PC-9 (cell line): ENCODE results near the gene SLX4IP. TPM values are rescaled to one million over a fixed set of nuclear protein-coding genes. Genes with fewer than 3 reads are reported as not detected.

Source experiments
- BruUV-seq: library from RNA; stranded (reverse); fragments of 400-500 nt; replicated peaks from 2 replicates; lab custom pipeline; 2021; lab: Mats Ljungman, UMichigan
- CTCF ChIA-PET: fragments of 300-600 bp; sonication (Branson Sonifier 250); formaldehyde crosslinking; loops from one replicate; lab custom pipeline; 2022; ENCODE audit warnings: antibody characterized with exemption; lab: Charles Lee
- POLR2A ChIA-PET: fragments of 300-600 bp; sonication (Branson Sonifier 250); formaldehyde crosslinking; loops from one replicate; lab custom pipeline; 2022; ENCODE audit warnings: antibody characterized with exemption; ENCODE audit not compliant: unreplicated experiment; lab: Charles Lee
- DNase-seq, 2 experiments: peaks; one replicate each; pipeline versions ENCODE4 v3.0.0 to v3.0.0-alpha.2; 2015 to 2022; ENCODE audit warnings: mixed read lengths in 1 of 2
- H2AFZ ChIP-seq: fragments of 200-600 bp; sonication (generic); 2 replicates; pipeline ENCODE4 v1.8.1; 2017; ENCODE audit warnings: antibody characterized with exemption
- H3F3A ChIP-seq: fragments of 200-600 bp; sonication (generic); 2 replicates; pipeline ENCODE4 v1.8.1; 2017; ENCODE audit warnings: antibody characterized with exemption, mild to moderate bottlenecking, low read depth; ENCODE audit not compliant: insufficient read depth
- H3K27ac ChIP-seq: fragments of 200-600 bp; sonication (generic); 2 replicates; pipeline ENCODE4 v1.6.1; 2016; ENCODE audit warnings: mixed run types
- H3K27me3 ChIP-seq: fragments of 200-600 bp; sonication (generic); 2 replicates; pipeline ENCODE4 v1.6.1; 2016; ENCODE audit warnings: low read depth, mixed run types; ENCODE audit not compliant: insufficient read depth
- H3K36me3 ChIP-seq: fragments of 200-600 bp; sonication (generic); 2 replicates; pipeline ENCODE4 v1.6.1; 2016; ENCODE audit warnings: low read depth, mixed run types
- H3K4me1 ChIP-seq: fragments of 200-600 bp; sonication (generic); replicated peaks from 2 replicates; pipeline ENCODE4 v1.6.1; 2016; ENCODE audit warnings: mixed run types; ENCODE audit not compliant: insufficient read depth
- H3K4me2 ChIP-seq: fragments of 200-600 bp; sonication (generic); 2 replicates; pipeline ENCODE4 v1.6.1; 2017; ENCODE audit warnings: mixed run types
- H3K4me3 ChIP-seq: fragments of 200-600 bp; sonication (generic); 2 replicates; pipeline ENCODE4 v1.6.1; 2016; ENCODE audit warnings: mixed run types
- H3K79me2 ChIP-seq: fragments of 200-600 bp; sonication (generic); 2 replicates; pipeline ENCODE4 v1.6.1; 2017; ENCODE audit warnings: low read depth, mixed run types
- H3K9me2 ChIP-seq: fragments of 200-600 bp; sonication (generic); 2 replicates; pipeline ENCODE4 v1.8.1; 2017; ENCODE audit warnings: mild to moderate bottlenecking; ENCODE audit not compliant: insufficient read depth
- H3K9me3 ChIP-seq: fragments of 200-600 bp; sonication (generic); 2 replicates; pipeline ENCODE4 v1.8.1; 2016; ENCODE audit warnings: low read depth; ENCODE audit not compliant: insufficient read depth
- H4K20me1 ChIP-seq: fragments of 200-600 bp; sonication (generic); 2 replicates; pipeline ENCODE4 v1.8.1; 2017; ENCODE audit not compliant: insufficient read depth
- EZH2 ChIP-seq: fragments of 200-600 bp; sonication (generic); IDR thresholded peaks from 2 replicates; pipeline ENCODE4 v1.8.0; 2017; ENCODE audit warnings: antibody characterized with exemption, low read depth
- intact Hi-C: fragments of 100-400 bp; cut with micrococcal nuclease; formaldehyde crosslinking; loops from one replicate; pipeline ENCODE4 v1.10.0; 2022; ENCODE audit not compliant: unreplicated experiment
- total RNA-seq: library from RNA; stranded (reverse); gene quantifications from 2 replicates; pipeline ENCODE4 v1.2.3, GENCODE V29; 2021
- TF ChIP-seq, protein P1 (sequence below): fragments of 200-600 bp; sonication (generic); conservative IDR thresholded peaks from 2 replicates; pipeline ENCODE4 v1.6.1; 2017; ENCODE audit warnings: mixed run types, antibody characterized with exemption, mild to moderate bottlenecking, moderate library complexity

The SLX4IP gene
- total RNA-seq, 1 experiment from 2014 or later: 13.4 TPM

DNA sequence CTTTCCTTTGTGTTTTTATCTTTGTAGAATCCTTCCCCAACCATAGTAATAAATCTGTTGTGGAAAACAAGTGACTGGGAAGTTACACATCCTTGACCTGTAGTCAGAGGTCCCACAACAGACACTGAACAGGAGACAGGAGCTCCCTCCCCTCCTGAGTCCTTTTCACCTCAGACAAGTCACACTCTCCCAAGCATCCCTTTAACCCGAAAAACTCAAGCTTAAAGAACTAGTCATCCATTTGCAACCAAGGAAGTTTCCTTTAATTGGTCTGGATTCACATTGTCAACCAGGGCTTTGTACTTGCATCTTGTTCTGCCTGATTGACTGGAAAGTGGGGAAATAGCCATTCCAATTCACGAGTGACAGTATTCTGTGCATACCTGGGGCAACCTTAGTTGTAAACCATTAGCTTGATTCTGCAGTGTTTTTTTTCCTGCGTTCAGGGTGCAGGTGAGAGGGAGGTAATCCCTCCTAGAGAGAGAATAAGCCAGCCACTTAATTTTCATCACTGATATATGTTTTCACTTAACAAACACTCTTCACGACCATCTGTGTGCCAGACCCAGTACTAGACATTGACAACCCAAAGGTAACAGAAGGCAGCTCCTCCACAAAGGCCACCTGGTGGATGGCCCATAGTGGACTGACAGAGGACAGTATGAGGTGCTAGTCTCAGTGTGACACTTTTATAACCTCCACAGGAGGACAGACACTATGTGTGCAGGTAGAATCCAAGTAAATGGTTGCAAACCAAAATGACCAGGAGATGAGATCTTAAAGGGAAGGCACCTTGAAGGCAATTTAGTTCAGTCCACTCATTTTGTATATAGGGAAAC lies 112.4 kb downstream of the SLX4IP start:
- no peaks in the 10 kb centered on the region for H3K9me3 ChIP-seq
- POLR2A ChIA-PET: no interaction called here
- no peaks in the 10 kb centered on the region; the same call in 1 of the 2 replicates for H3F3A ChIP-seq
- no peak overlapping the region for H3K27ac ChIP-seq
- DNase-seq: no peak
- TF ChIP-seq, protein P1, sequence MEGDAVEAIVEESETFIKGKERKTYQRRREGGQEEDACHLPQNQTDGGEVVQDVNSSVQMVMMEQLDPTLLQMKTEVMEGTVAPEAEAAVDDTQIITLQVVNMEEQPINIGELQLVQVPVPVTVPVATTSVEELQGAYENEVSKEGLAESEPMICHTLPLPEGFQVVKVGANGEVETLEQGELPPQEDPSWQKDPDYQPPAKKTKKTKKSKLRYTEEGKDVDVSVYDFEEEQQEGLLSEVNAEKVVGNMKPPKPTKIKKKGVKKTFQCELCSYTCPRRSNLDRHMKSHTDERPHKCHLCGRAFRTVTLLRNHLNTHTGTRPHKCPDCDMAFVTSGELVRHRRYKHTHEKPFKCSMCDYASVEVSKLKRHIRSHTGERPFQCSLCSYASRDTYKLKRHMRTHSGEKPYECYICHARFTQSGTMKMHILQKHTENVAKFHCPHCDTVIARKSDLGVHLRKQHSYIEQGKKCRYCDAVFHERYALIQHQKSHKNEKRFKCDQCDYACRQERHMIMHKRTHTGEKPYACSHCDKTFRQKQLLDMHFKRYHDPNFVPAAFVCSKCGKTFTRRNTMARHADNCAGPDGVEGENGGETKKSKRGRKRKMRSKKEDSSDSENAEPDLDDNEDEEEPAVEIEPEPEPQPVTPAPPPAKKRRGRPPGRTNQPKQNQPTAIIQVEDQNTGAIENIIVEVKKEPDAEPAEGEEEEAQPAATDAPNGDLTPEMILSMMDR: no peak
- TF ChIP-seq EZH2: no peak
- H2AFZ ChIP-seq: no peak overlapping the region
- H3K9me2 ChIP-seq: no peaks in the 10 kb centered on the region
- no peaks in the 10 kb centered on the region for H3K27me3 ChIP-seq
- H3K4me1 ChIP-seq: peaks cover under 1% of the 10 kb centered on the region; the same call in 1 of the 2 replicates
- no peak overlapping the region for H3K4me2 ChIP-seq
- intact Hi-C loops: no loop called here
- no TSS peak for BruUV-seq
- CTCF ChIA-PET: no interaction called here
- H3K79me2 ChIP-seq: no peaks in the 10 kb centered on the region
- H3K4me3 ChIP-seq: no peak overlapping the region
- no peaks in the 10 kb centered on the region for H3K36me3 ChIP-seq
- no peaks in the 10 kb centered on the region for H4K20me1 ChIP-seq

DNA sequence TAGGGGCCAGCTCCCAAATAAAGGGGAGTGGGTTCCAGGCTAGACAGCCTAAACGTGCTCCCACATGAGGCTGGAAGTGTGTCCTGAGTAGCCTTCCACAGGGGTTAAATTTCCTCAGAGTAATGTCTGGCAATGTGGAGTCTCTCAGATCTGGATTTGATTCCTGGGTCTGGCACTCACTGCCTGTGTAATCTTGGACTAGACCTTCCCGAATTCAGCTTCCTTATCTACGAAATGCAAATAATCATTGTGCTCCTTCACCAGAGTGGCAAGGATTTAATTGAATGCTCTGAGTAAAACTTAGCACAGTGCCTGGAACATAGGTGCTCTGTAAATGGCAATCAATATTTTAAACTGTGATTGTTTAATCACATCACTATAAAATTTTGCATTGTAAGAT lies 114.4 kb downstream of the SLX4IP start:
- Histone ChIP-seq H3K79me2 (0 out of 2 replicates have a peak, but pooled peaks cover 4% of the 10 kb centered on the region), H3K27ac (no peak overlapping the region), H3K9me2 (no peaks in the 10 kb centered on the region), H3K9me3 (no peaks in the 10 kb centered on the region), H3K4me3 (no peak overlapping the region), H2AFZ (no peak overlapping the region), H3K36me3 (no peaks in the 10 kb centered on the region), H3F3A (no peaks in the 10 kb centered on the region), H3K27me3 (no peaks in the 10 kb centered on the region), H3K4me1 (no peaks in the 10 kb centered on the region), H4K20me1 (no peaks in the 10 kb centered on the region), H3K4me2 (no peak overlapping the region)
- TF ChIP-seq, protein P1: no peak
- no peak for TF ChIP-seq EZH2
- ChIA-PET POLR2A (no interaction called here), CTCF (no interaction called here)
- DNase-seq: no peak
- BruUV-seq: no TSS peak
- intact Hi-C loops: no loop called here

DNA sequence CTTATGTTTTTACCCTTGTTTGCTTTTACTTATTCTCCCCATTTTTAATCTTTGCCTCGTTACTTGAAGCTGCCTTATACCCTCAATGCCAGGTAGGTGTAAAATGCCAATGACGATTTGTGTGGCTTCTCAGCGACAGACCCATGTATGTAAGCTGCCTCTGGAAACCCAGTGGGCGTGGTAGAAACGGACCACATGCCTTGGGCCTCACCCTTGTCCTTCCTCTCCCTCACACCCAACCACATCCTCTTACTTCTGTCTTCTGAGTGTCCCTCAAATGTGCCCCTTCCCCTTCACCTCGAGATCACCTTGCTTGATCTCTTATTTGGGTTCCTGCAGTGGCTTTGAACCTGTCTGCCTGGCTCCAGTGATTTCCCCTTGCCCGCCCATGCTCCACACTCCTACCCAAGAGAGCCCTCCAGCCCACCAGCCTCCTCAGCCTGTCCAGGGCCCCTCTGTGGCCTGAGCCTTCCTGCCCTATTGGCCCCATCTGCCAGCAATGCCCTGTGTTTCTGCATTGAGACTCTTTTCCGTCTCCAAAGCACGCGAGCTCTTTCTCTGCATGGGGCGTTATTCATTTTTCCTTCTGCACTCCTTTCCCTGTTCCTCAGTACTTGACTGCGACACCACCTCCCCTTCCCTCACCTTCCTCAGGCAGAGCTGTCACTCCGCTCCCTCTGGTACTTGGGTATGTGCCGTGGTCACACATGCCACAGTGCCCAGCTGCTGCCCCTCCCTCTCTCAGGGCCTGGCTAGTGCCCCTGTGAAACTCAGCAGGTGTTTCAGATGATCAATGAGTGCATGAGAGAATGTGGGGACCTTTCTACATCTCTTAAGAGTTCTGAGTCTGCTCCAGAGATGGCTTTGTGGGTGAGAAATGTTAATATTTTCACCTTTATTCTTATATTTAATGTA lies 115.4 kb downstream of the SLX4IP start:
- H3K4me1 ChIP-seq: peaks cover 4% of the 10 kb centered on the region
- H3K79me2 ChIP-seq: 0 out of 2 replicates have a peak, but pooled peaks cover 5% of the 10 kb centered on the region
- intact Hi-C loops: loop anchor here (5.0 to 10.0 kb wide), 3 partner anchors 107 to 834 kb away; no protein-coding TSS in a partner anchor
- H3K27me3 ChIP-seq: no peaks in the 10 kb centered on the region
- no peaks in the 10 kb centered on the region for H3K9me3 ChIP-seq
- no peaks in the 10 kb centered on the region; the same call in 1 of the 2 replicates for H3F3A ChIP-seq
- no TSS peak for BruUV-seq
- no peak for DNase-seq
- H3K4me2 ChIP-seq: no peak overlapping the region
- H3K27ac ChIP-seq: no peak overlapping the region
- POLR2A ChIA-PET: interaction anchor here (0.7 kb wide), 1 partner anchor 26 kb away, joined by 4 read pairs; no protein-coding TSS in a partner anchor
- H3K4me3 ChIP-seq: no peak overlapping the region
- H2AFZ ChIP-seq: no peak overlapping the region
- no peaks in the 10 kb centered on the region for H4K20me1 ChIP-seq
- CTCF ChIA-PET: no interaction called here
- no peaks in the 10 kb centered on the region for H3K9me2 ChIP-seq
- TF ChIP-seq, protein P1: no peak
- no peak for TF ChIP-seq EZH2
- no peaks in the 10 kb centered on the region for H3K36me3 ChIP-seq
